GM12864 (cell line): ENCODE measurements around the gene ZNRF4.

ENCODE experiments used
- DNase-seq: peaks from one replicate; pipeline ENCODE4 v3.0.0-alpha.2; 2011; ENCODE audit warnings: low read depth
- H3K4me3 ChIP-seq: 2 replicates; pipeline ENCODE4 v1.5.1; 2011; ENCODE audit warnings: mild to moderate bottlenecking, low read depth, low read length, control low read depth
- CTCF ChIP-seq: IDR thresholded peaks from 2 replicates; pipeline ENCODE4 v1.5.1; 2011; ENCODE audit warnings: low read depth, mild to moderate bottlenecking, moderate library complexity, low read length, control low read depth, inconsistent platforms; ENCODE audit errors: missing control alignments

ZNRF4 gene

GRCh38 chr19:5440299-5440698 lies 14.9 kb upstream of the ZNRF4 start:
- no peak overlapping the region for H3K4me3 ChIP-seq
- no peak for TF ChIP-seq CTCF
- DNase-seq, result no peak

DNA sequence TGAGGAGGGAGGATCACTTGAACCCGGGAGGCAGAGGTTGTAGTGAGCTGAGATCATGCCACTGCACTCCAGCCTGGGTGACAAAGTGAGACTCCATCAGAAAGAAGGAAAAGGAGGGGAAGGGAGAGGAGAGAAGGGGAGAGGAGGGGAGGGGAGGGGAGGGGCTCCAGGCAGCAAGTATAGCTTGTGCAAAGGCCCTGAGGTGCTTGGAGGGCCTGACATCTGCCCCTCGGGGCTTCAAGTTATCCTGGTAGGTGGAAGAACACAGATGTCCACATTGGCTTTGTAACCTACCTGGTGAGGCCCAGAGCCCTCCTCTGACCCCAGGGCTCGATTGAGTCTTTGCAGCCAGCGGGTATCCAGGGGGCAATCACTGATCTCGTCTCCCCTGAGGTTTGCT lies 11.5 kb upstream of the ZNRF4 start:
- no peak for TF ChIP-seq CTCF

GRCh38 chr19:5444431-5444830 lies 10.8 kb upstream of the ZNRF4 start:
- no peak overlapping the region for H3K4me3 ChIP-seq
- TF ChIP-seq CTCF, result no peak

More for the DNA sequence above, 11.5 kb upstream of the ZNRF4 start:
- no peak overlapping the region for H3K4me3 ChIP-seq
- no peak for DNase-seq

GRCh38 chr19:5445071-5445470 lies 10.1 kb upstream of the ZNRF4 start:
- no peak for DNase-seq
- H3K4me3 ChIP-seq, result no peak overlapping the region
- no peak for TF ChIP-seq CTCF

More at GRCh38 chr19:5444431-5444830, 10.8 kb upstream of the ZNRF4 start:
- no peak for DNase-seq

DNA sequence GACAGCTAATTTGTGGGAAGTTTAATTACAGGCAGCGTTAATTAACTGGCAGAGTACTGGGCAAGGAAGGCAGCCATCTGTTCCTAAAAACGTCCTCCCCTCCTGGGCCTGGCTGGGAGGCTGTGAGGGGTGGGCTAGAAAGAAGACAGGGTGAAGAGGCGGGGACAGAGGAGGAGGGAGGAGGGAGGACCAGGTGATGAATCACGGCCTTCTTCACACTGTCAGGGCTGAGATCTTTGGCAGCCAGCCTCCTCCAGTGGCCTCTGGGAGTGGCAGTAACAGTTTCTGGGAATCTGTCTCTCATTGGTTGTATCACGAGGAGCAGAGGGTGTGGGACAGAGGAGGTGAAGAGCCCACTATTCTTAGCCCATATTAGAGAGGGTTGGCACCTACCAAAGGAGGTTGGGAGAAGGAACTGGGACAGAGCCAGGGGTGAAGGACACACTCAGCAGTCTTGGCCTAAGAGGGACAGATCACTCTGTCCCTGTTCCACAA lies 9.6 kb upstream of the ZNRF4 start:
- no peak overlapping the region for H3K4me3 ChIP-seq
- TF ChIP-seq CTCF, result no peak
- no peak for DNase-seq

GRCh38 chr19:5447700-5448311 lies 7.4 kb upstream of the ZNRF4 start:
- no peak for TF ChIP-seq CTCF
- no peak overlapping the region for H3K4me3 ChIP-seq
- no peak for DNase-seq

DNA sequence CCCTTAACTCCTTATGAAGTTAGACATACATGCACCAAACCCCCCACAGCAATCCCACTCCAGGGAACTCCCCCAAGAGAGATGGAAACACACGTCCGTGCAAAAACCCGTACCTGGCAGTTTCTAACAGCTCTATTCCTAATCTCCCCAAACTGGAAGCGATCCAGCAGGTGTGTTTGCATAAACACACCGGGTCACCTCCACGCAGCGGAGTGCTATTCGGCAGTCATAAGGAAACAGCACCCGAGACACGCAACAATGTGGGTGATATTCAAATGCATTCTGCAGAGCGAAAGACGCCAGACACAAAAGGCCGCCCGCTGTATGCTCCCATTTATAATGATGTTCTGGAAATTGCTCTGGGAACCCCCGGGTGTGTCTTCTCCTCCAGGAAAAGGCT lies 6.8 kb upstream of the ZNRF4 start:
- H3K4me3 ChIP-seq, result no peak overlapping the region
- no peak for TF ChIP-seq CTCF
- DNase-seq, result no peak
